GM18909 (cell line): Measurements from ENCODE around the gene RAPGEF2.
"Not testable (repeated sequence)": the region's sequence is repeated elsewhere in the genome, so short reads cannot be mapped to it uniquely, and the experiment has no call there.

Experiments
- ATAC-seq: cut with Tn5 transposase; IDR thresholded peaks from one replicate; pipeline ENCODE4 v1.9.1; 2021; ENCODE audit warnings: mild to moderate bottlenecking; ENCODE audit not compliant: unreplicated experiment, poor library complexity

RAPGEF2 gene

GRCh38 chr4:159290321-159291030 is 187.6 kb downstream of the RAPGEF2 start:
- no peak for ATAC-seq

GRCh38 chr4:159291176-159291575 is 188.3 kb downstream of the RAPGEF2 start:
- no peak for ATAC-seq

- ATAC-seq = no peak
Measured at GRCh38 chr4:159292137-159292896, 189.4 kb downstream of the RAPGEF2 start.

GRCh38 chr4:159293811-159294515 is 191.1 kb downstream of the RAPGEF2 start:
- ATAC-seq = no peak

GRCh38 chr4:159296061-159296460 is 193.2 kb downstream of the RAPGEF2 start:
- no peak for ATAC-seq

- no peak for ATAC-seq
Measured at GRCh38 chr4:159297091-159297490, 194.2 kb downstream of the RAPGEF2 start.

- ATAC-seq = peak; percentile 68
Measured at GRCh38 chr4:159298502-159298901, 195.6 kb downstream of the RAPGEF2 start.

- no peak for ATAC-seq
Measured at GRCh38 chr4:159303435-159303834, 200.6 kb downstream of the RAPGEF2 start.

- ATAC-seq = no peak
Measured at GRCh38 chr4:159305129-159305528, 202.2 kb downstream of the RAPGEF2 start.

GRCh38 chr4:159307929-159308328 is 205.1 kb downstream of the RAPGEF2 start:
- no peak for ATAC-seq

GRCh38 chr4:159308566-159309340 is 205.9 kb downstream of the RAPGEF2 start:
- no peak for ATAC-seq

- ATAC-seq = no peak
Measured at GRCh38 chr4:159312236-159312635, 209.4 kb downstream of the RAPGEF2 start.

- ATAC-seq = not testable (repeated sequence)
Measured at GRCh38 chr4:159315879-159316278, 213.0 kb downstream of the RAPGEF2 start.

- ATAC-seq = no peak
Measured at GRCh38 chr4:159317203-159317602, 214.3 kb downstream of the RAPGEF2 start.

GRCh38 chr4:159319027-159319426 is 216.1 kb downstream of the RAPGEF2 start:
- no peak for ATAC-seq

- no peak for ATAC-seq
Measured at GRCh38 chr4:159326480-159326879, 223.6 kb downstream of the RAPGEF2 start.

GRCh38 chr4:159328766-159329165 is 225.9 kb downstream of the RAPGEF2 start:
- no peak for ATAC-seq

GRCh38 chr4:159334461-159334860 is 231.6 kb downstream of the RAPGEF2 start:
- ATAC-seq = no peak

- no peak for ATAC-seq
Measured at GRCh38 chr4:159337041-159337440, 234.2 kb downstream of the RAPGEF2 start.

GRCh38 chr4:159341522-159341921 is 238.6 kb downstream of the RAPGEF2 start:
- no peak for ATAC-seq
